22Rv1 (cell line): ENCODE results near the gene VPS37B.

ENCODE experiments used
- H3K27ac ChIP-seq: fragments of 450-650 bp; 2 replicates; pipeline ENCODE4 v1.5.1; 2017
- ZFX ChIP-seq: fragments of 450-650 bp; IDR thresholded peaks from 2 replicates; pipeline ENCODE4 v1.6.1; 2017; ENCODE audit warnings: antibody characterized with exemption, borderline replicate concordance
- TF ChIP-seq, protein P1 (sequence below): fragments of 450-650 bp; IDR thresholded peaks from 2 replicates; pipeline ENCODE4 v1.5.1; 2017; ENCODE audit warnings: mild to moderate bottlenecking

Gene VPS37B

DNA sequence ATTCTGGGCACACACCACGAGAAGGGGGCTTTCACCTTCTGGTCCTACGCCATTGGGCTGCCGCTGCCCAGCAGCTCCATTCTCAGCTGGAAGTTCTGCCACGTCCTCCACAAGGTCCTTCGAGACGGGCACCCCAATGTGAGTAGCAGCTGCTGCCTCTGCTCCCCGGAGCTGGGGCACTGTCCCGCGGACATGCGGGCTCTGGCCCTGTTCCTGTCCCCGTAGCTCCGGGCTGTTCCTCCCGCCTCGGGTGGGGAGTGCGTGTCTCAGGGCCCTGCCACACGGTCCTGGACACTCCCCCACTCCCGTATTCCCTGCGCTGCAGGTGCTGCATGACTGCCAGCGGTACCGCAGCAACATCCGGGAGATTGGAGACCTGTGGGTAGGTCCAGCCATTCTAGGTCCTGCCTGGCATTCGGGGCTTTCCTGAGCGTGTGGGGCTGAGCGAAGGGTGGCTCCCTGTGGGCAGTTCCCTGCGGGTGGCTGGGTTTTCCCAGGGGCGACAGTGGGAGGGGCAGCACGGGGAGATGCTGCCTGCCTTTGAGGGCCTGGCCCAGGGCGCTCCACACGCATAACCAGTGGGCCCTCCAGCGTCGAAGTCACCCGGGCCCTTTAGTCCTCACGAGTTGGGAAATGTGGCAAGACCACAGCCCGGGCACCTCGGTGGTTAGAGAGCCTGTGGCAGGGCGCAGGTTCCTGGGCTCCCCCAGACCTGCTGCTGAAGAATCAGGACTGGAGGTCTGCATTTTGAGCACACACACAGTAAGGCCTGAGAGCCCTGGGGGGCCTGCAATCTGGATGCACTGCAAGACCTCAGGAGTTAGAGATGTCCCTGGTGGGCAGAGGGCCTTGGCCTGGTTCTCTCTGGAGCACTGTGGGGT lies 47.2 kb downstream of the VPS37B start:
- H3K27ac ChIP-seq, result no peak overlapping the region
- TF ChIP-seq ZFX, result no peak
- TF ChIP-seq, protein P1, sequence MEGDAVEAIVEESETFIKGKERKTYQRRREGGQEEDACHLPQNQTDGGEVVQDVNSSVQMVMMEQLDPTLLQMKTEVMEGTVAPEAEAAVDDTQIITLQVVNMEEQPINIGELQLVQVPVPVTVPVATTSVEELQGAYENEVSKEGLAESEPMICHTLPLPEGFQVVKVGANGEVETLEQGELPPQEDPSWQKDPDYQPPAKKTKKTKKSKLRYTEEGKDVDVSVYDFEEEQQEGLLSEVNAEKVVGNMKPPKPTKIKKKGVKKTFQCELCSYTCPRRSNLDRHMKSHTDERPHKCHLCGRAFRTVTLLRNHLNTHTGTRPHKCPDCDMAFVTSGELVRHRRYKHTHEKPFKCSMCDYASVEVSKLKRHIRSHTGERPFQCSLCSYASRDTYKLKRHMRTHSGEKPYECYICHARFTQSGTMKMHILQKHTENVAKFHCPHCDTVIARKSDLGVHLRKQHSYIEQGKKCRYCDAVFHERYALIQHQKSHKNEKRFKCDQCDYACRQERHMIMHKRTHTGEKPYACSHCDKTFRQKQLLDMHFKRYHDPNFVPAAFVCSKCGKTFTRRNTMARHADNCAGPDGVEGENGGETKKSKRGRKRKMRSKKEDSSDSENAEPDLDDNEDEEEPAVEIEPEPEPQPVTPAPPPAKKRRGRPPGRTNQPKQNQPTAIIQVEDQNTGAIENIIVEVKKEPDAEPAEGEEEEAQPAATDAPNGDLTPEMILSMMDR, result no peak

DNA sequence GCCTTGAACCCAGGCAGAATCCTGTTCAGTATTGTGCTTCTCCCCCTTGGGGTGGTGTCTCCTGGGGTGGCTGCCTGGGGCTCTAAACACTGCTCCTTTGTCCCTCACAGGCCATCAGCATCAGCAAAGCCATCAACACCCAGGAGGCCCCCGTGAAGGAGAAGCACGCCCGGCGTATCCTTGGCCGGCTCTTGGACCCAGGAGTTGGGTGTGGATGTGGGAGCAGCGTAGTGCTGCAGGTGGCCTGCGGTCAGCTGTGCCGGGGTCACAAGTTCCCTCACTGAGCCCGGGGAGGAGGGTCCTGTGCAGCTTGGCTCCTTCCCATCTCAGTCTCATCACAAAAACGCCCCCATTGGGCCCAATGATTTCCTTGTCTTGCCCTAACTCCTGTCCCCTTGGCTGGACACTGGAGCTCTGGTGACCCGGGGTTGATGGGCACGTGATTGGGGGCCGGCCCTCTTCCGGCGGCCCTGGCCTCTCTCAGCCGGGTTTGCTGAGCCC lies 48.0 kb downstream of the VPS37B start:
- TF ChIP-seq, protein P1, result no peak
- TF ChIP-seq ZFX, result no peak
- no peak overlapping the region for H3K27ac ChIP-seq

DNA sequence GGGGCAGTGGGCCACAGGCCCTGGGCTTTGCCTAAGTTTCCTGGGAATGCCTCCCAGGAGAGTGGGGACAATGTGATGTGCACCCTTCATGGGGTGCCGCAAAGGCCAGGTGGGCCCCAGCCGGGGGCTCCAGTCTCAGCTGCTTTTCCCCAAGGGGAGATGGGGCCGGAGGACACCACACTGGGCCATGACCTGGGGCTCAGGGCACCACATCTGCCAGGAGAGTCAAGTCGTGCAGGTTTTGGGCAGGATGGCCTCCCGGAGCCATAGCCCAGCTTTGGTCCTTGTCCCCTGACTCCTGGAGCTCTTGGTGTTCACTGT lies 48.4 kb downstream of the VPS37B start:
- no peak overlapping the region for H3K27ac ChIP-seq
- no peak for TF ChIP-seq ZFX
- TF ChIP-seq, protein P1, result no peak

DNA sequence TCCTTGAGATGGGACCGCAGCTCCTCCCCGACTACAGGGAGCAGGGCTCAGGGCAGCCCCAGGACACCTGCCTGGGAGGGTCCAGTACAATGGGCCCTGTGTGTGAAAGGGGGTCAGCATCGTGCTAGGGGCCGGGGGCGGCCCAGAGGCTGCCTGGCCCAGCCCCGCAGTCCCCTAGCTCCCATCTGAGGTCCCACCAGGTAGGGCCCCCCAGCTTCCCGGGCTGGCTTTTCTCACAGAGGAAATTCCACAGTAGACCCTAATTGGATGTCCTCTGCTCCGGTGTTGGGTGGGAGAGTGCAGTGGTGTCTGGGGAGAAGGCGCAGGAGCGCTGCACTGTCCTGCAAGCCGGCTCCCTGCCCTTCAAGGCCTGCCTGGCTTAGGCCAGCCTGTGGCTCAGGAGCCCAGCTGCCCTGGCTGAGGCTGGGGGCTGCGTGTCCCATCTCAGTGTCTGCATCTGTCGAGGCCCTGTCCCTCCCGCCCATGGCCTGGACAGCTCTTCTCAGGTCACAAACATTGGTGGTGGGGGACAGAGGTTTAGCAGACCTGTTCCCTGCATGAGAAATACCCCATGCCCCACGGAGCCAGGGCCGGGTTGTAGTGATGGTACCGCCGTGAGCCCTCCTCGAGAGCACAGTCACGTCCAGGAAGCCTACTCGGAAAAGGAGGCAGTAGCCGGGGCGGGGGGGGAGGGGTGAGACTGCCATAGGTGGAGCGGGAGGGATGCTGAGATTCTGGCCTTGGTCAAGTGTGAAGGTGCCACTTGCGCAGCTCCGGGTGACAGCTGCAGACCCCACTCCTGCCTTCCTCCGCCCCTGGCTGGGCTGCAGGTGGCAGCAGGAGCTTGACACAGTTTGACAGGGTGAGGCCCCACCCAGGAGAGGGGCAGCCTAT lies 49.1 kb downstream of the VPS37B start:
- no peak overlapping the region for H3K27ac ChIP-seq
- no peak for TF ChIP-seq ZFX
- TF ChIP-seq, protein P1, result no peak

DNA sequence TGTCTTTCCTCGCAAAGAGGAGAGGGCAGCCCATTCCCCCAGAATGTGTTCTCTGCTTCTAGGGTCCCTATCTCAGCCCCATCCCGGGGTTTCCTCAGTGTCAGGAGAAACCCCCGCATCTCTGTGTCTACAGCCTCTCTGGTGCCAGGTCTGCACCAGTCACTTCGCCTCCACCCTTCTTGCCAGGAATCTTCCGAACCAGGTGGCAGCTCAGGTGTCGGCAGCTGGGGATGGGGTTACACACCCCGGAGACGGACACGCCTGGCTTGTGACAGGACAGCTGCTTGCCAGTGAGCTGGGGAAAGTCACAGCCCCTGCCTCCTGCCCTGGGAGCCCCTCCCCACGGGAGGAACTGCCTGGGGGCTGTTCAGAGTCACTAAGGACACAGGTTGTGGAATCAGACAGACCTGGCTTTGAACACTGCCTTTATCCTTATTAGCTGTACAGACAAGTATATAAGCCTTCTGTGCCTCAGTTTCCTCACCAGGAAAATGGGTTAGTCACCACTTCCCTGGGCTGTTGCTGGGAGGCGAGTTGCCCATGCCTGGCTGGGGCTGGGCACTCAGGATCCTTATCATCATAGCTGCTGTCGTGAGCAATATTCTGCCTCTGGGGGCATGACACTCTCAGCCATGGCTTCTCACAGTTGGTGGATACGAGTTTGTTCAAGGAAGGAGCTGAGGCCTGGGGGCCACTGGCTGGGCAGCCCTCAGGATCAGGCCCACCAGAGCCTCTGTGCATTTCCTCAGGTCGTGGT lies 49.9 kb downstream of the VPS37B start:
- no peak overlapping the region for H3K27ac ChIP-seq
- TF ChIP-seq ZFX, result no peak

DNA sequence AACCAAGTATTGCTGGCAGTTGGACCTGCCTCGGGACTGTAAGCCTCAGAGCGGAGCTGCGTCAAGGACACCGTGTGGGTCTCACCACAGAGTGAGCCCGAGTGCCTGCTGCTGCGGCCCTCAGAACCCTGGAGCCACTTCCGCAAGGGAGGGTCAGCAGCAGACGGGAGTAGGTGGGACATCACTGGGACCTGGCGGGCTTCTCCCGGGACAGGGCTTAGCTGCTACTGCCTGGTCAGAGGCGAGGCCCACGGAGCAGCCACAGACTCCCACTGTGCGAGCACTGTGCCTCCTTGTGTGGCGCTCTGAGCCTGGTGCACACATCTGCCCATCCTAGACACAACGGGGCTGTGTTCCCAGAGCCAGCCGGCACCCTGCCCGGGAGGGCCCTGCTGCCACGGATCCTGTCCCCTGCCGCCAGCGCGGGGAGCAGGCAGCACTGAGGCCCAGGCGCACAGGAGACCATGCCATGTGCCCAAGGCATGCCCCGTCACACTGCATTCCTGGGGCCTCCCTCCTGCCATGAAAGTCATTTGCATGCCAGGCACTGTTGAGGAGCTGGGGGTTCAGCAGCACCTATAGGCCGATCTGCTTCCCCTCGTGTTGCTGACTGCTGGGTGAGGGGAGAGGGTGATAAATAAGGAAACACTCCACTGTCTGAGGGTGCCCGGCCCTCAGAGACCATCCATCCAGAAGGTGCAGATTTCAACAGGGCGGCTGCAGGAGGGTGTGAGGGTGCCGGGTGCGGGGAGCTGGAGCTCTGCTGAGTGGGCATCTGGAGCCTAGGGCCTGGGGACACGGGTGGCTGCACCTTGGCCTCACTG lies 50.7 kb downstream of the VPS37B start:
- no peak for TF ChIP-seq ZFX
- TF ChIP-seq, protein P1, result no peak
- no peak overlapping the region for H3K27ac ChIP-seq
